SK-N-MC (cell line): Measurements from ENCODE around the gene PSORS1C1.

Experiments used
- EZH2 ChIP-seq: fragments of 200-600 bp; sonication (generic); IDR thresholded peaks from one replicate; pipeline ENCODE4 v1.6.1; 2017; ENCODE audit warnings: antibody characterized with exemption
- FOXP2 ChIP-seq: optimal IDR thresholded peaks from 2 replicates; pipeline ENCODE3; 2011; ENCODE audit warnings: mild to moderate bottlenecking, moderate library complexity; ENCODE audit not compliant: insufficient read depth; ENCODE audit errors: extremely low read length, control extremely low read depth
- POLR2AphosphoS5 ChIP-seq: IDR thresholded peaks from 2 replicates; pipeline ENCODE4 v1.6.1; 2012; ENCODE audit warnings: mild to moderate bottlenecking, low read depth, low read length, borderline replicate concordance

DNA sequence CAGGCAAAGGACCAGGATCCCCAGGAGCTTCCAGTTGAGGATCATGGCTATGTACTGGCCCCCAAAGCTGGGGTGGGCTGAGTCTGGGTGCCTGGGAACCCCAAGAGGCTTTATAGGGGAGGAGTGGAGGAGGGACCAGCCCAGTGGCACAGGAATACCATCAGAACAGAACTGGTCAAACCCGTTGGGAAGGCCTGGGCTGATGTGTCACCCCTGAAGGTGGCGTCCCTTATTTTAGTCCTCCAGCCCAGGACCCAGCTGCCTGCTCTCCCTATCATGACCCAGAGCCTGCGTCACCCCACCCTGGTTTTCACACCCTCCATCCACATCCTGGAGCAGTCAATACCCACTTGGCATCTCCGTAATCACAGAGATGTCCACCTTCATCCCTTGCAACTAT lies 24.4 kb downstream of the PSORS1C1 start, which contains the start of gene PSORS1C2:
- TF ChIP-seq POLR2AphosphoS5: no peak
- TF ChIP-seq EZH2: no peak
- TF ChIP-seq FOXP2: no peak
